Vagina (tissue), 2 donors: ENCODE results near the gene NAP1L1.

Source experiments
- POLR2A ChIP-seq, 2 donors: fragments of 450-650 bp; IDR thresholded peaks; one replicate each; pipeline ENCODE4 v1.6.1; 2017; ENCODE audit warnings: antibody characterized with exemption in 2 of 2, mild to moderate bottlenecking in 2 of 2, moderate library complexity in 2 of 2
- TF ChIP-seq, protein P1 (sequence below), 3 experiments: fragments of 450-650 bp in 2 of 3; fragments of 200-600 bp in 1 of 3; sonication (generic) in 1 of 3; IDR thresholded peaks; one replicate each; pipeline ENCODE4 v1.5.1; 2017 to 2019; ENCODE audit warnings: antibody characterized with exemption in 3 of 3, mild to moderate bottlenecking in 2 of 3, moderate library complexity in 2 of 3

DNA sequence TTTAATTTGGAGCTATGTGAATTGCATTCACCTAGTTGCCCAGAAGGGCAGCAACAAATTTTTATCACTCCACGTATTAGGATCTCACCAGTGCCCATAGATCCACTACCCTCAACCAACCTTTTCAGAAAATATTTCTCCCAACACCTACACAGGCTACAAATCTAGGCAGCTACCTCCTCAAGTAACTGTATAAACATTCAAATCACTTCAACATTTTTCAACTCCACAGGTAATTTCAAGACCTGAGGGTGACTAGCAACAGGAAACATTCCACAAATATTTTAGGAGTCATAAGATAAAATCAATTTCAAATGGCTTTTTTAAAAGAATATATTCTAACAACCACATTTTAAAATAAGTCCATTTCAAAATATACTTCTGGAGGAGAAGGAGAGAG lies 65.8 kb downstream of the NAP1L1 start:
- TF ChIP-seq, protein P1, sequence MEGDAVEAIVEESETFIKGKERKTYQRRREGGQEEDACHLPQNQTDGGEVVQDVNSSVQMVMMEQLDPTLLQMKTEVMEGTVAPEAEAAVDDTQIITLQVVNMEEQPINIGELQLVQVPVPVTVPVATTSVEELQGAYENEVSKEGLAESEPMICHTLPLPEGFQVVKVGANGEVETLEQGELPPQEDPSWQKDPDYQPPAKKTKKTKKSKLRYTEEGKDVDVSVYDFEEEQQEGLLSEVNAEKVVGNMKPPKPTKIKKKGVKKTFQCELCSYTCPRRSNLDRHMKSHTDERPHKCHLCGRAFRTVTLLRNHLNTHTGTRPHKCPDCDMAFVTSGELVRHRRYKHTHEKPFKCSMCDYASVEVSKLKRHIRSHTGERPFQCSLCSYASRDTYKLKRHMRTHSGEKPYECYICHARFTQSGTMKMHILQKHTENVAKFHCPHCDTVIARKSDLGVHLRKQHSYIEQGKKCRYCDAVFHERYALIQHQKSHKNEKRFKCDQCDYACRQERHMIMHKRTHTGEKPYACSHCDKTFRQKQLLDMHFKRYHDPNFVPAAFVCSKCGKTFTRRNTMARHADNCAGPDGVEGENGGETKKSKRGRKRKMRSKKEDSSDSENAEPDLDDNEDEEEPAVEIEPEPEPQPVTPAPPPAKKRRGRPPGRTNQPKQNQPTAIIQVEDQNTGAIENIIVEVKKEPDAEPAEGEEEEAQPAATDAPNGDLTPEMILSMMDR (IDR thresholded peaks at IDR 0.05) = no peak
- no peak for TF ChIP-seq POLR2A (IDR thresholded peaks at IDR 0.05)
